Activated CD8-positive, alpha-beta memory T cell treated with anti-CD3 and anti-CD28 coated beads, Interleukin-2, amount 50 U/mL, for 1 hour (primary cell): ENCODE data around the gene BAD.
"Not testable (repeated sequence)": the region's sequence is repeated elsewhere in the genome, so short reads cannot be mapped to it uniquely, and the experiment has no call there.

Experiments
- DNase-seq: peaks from one replicate; pipeline ENCODE4 v3.0.0-alpha.2; 2020; ENCODE audit errors: extremely low read depth

The BAD gene

DNA sequence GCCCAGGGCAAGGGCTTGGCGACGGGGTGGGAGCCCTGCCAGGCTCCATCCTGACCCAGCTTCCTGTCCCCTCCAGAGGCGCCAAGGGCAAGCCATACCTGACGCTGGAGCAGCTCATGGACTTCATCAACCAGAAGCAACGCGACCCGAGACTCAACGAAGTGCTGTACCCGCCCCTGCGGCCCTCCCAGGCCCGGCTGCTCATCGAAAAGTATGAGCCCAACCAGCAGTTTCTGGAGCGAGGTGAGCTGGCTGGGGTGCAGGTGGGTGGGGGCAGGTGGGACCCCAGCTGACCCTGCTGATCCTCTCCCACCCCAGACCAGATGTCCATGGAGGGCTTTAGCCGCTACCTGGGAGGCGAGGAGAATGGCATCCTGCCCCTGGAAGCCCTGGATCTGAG is 28.2 kb downstream of the BAD start:
- no peak for DNase-seq

DNA sequence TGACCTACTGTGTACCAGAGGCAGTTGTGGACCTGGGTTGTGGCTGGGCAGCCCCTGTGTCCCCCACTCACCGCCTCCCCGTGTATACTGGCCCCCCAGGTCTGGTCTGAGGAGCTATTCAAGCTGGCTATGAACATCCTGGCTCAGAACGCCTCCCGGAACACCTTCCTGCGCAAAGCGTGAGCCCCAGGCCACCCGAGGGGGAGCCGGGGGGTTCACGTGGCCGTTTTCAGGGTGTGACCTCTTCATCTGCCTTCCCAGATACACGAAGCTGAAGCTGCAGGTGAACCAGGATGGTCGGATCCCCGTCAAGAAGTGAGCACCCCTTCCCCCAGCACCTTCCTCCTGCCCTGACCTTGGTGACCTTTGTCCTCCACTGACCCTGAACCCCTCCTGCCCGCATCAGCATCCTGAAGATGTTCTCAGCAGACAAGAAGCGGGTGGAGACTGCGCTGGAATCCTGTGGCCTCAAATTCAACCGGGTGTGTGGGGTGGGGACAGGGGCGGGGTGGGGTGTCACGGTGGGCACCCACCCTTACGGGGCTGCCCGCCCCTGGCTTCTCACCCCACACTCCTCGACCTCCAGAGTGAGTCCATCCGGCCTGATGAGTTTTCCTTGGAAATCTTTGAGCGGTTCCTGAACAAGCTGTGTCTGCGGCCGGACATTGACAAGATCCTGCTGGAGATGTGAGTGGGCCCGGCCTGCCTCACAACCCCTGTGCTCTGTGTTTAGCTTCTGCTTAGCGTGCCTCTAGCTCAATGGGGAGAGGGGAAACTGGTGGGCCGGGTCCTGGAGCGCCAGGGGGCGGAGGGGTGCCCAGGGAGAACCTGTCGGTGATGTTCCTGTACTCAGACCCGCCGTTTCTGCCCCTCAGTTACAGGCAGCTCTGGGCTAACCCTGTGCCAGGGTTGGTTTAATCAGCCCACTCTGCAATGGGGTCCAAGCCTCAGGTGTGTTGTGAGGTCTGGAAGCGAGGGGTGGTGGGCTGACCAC is 29.0 kb downstream of the BAD start:
- DNase-seq: no peak

DNA sequence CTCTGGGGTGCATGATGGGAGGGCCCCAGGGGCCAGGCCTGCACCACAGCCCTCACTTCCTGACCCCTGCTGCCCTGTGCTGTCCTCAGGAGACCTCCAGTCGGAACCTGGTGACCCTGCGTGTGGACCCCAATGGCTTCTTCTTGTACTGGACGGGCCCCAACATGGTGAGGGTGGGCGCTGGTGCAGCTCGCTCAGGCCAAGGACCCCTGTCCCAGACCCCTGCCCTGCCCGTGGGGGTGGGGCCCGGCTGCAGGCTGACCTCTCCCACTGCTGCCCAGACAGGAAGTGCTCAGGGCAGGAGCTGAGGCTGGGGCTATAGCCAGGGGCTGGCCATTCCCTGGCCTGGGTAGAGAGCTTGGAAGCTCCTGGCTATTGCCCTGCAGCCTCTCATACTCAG is 30.1 kb downstream of the BAD start:
- no peak for DNase-seq

- DNase-seq: no peak
Observed at GRCh38 chr11:64253481-64253880, 31.0 kb downstream of the BAD start.

DNA sequence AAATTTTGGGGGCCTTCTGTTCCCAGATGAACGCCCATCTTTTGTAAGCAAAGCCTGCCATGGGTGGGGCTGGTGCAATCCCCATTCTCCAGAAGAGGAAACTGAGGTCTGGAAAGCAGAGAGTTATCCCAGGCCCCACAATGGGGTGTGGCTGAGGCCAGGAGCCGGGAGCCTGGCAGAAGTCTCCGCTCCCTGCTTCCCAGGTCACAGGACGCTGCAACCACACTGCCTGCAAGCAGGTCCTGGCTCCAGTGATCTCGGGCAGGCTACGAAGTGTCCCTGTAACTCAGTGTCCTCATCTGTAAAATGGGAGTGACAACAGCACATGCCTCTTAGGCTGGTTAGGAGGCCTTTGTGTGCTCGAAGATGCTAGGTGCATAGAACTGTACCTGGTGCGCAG is 31.4 kb downstream of the BAD start:
- no peak for DNase-seq

DNA sequence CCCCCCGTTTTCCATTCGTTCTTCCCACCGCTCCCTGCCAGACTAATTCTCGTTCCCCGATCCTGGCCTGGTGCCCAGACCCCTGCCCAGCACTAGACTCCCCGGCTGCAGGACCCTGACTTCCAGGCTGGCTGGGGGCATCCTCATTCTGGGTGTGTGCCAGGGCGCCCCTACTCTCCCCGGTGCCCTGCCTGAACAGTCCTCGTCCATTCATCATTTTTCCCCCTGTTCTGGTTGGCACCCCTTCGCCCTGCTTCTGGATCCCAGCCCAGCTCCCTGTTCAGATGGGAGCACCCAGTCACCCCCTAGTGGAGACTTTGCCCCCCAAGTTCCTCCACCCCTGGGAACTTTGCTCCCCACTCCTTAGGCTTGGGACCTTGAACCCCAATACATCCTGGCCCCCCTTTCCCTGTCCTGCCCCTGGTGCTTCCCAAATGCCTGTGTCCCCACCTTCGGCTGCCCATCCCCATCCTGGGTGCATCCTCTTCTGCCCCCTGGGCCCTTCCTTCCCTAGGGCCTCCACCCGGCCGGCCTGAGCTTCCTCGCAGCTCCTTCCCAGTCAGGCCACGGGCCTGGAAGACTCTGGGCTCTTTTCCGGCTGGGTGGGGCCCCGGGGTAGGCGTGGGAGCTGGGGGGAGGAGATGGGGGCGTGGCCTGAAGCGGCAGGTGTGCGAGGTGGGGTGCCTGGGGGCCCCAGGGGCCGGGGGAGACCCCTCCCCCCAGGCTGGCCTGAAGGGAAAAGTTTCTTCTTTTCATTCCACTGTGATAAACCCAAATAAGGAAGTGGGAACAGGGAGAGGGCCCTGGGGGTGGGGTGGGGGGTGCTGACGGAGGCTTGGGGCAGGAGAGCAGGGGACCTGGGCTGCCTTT is 32.2 kb downstream of the BAD start:
- no peak for DNase-seq

DNA sequence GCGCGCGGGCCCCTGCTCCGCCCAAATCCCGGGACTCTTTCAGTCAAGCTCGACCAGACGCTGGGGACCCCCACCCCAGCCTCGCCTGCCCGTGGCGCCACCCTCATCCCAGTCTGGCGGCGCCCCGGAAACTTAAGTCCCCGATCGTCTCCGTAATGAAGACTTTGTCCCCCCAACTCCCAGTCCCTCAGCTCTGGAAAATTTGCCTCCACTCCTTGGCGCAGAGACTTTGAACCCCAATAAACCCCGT is 32.8 kb downstream of the BAD start:
- no peak for DNase-seq

- no peak for DNase-seq
Observed at GRCh38 chr11:64251016-64251752, 33.3 kb downstream of the BAD start, which contains the start of gene PLCB3. Gene PLCB3 (plus strand): TSS chr11:64251530. CDS start chr11:64251650, 120 bp downstream.

GRCh38 chr11:64250415-64251015 is 34.0 kb downstream of the BAD start:
- no peak for DNase-seq

DNA sequence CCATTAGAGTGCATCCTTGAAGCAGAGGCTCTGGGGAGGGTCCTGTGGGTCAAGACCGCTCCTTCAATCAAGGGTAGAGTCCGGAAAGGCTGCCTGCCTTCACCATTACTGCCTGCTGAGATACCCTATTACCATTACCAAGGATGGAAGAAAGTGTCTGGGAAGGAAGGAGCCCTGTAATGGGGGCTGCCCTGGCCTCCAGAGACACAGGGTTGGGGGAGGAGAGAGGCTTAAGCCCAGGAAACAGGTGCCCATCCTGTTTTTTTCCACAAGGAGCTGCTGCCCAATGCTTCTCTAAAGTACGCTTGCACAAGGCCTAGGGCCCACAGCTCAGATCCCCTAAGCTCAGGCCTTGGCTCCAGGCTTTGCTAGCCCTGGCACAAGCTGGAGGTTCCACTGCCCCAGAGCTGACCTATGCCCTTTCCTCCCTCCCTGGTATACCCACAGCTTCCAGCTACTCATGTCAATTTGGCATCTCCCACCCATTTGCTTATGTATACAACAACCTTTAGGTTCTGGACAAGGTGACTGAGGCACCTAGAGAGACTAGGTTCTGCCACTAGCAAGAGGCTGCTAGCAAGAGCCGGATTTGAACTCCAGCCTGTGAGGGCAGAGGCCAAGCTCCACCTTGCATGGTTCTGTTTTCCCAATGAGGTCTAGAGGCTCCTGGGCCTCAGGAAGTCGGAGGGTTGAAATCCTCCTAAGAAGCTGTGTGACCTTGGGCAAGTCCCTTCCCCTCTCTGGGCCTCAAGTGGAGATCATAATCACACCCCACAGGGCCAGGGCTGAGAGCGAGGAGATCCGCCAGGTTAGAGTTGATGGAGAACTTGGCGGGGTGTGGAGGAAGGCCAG is 34.7 kb downstream of the BAD start:
- no peak for DNase-seq

GRCh38 chr11:64249038-64249437 is 35.4 kb downstream of the BAD start:
- DNase-seq: no peak

- DNase-seq: no peak
Observed at GRCh38 chr11:64248578-64248977, 35.9 kb downstream of the BAD start.

- no peak for DNase-seq
Observed at GRCh38 chr11:64247729-64248531, 36.5 kb downstream of the BAD start.

- no peak for DNase-seq
Observed at GRCh38 chr11:64246871-64247728, 37.4 kb downstream of the BAD start, which contains the start of gene PPP1R14B. Gene PPP1R14B (minus strand): TSS chr11:64246943. CDS start chr11:64246673, 270 bp downstream.

GRCh38 chr11:64246621-64246870 is 37.9 kb downstream of the BAD start:
- DNase-seq: not testable (repeated sequence)

DNA sequence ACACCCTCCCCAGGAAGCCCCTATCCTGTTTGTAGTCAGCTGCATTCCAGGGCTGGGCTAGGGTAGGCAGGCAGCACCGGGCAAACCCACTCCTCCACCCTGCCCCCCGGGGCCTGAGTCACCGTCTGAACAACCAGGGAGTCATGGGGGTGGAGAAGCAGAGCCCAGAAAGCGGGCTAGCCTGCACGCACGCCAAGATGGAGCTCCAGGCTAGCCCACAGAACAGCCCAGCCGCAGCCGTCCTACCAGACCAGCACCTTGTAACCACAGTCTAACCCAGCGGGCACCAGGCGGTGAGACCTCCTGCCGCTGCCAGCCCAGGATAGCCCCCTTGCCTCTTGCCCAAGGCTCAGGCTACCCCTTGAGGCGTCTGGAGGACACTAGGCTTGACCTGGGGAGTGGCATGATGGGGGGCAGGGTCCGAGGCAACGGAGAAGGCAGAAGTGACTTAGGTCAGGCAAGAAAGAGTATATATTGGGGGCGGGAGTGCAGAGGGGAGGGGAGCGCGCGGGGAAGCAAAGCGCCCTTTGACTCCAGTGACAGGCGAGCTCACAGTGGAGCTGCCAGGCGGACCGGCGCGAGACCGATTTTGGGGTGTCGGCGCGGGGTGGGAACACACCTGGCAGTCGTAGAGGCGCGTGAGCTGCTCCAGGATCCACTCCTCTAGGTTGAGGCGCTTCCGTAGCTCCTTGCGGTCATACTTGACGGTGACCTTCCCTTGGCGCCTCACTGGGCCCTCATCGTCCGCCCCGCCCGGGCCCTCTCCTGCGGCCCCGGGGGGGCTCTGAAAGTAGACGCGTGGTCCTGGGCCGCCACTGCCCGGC is 38.5 kb downstream of the BAD start:
- DNase-seq: no peak

GRCh38 chr11:64245401-64245796 is 39.1 kb downstream of the BAD start:
- no peak for DNase-seq

GRCh38 chr11:64244966-64245365 is 39.5 kb downstream of the BAD start:
- DNase-seq: no peak
